GM12878 (cell line): Measurements from ENCODE around the gene CLASP2. TPM values are rescaled to one million over a fixed set of nuclear protein-coding genes. Genes with fewer than 3 reads are reported as not detected.

Experiments used
- ATAC-seq: fragments of 200-7000 bp; cut with Tn5 transposase; 3 replicates; pipeline ENCODE4 v1.9.1; 2020; ENCODE audit warnings: mild to moderate bottlenecking, moderate library complexity
- BruUV-seq: library from RNA; stranded (reverse); fragments of 400-500 nt; replicated peaks from 2 replicates; lab custom pipeline; 2021; lab: Mats Ljungman, UMichigan
- CTCF ChIA-PET: fragments of 300-600 bp; sonication (Branson Sonifier 250); formaldehyde crosslinking; extraction: SDS; loops from one replicate; lab custom pipeline; 2021; ENCODE audit warnings: inconsistent platforms; lab: Yijun Ruan, JAX
- POLR2A ChIA-PET: fragments of 350-600 bp; formaldehyde crosslinking; extraction: SDS; loops from one replicate; lab custom pipeline; 2021; ENCODE audit warnings: inconsistent platforms; lab: Charles Lee
- RAD21 ChIA-PET: fragments of 300-600 bp; sonication (Branson Sonifier 250); formaldehyde crosslinking; loops from one replicate; lab custom pipeline; 2023; ENCODE audit warnings: antibody characterized with exemption; ENCODE audit not compliant: unreplicated experiment; lab: Charles Lee
- SMC1A ChIA-PET: fragments of 300-600 bp; sonication (Branson Sonifier 250); formaldehyde crosslinking; loops from one replicate; lab custom pipeline; 2023; ENCODE audit not compliant: unreplicated experiment, uncharacterized antibody; lab: Charles Lee
- DNase-seq: peaks from one replicate; pipeline ENCODE4 v3.0.0-alpha.2; 2011; ENCODE audit warnings: low read depth, low spot score
- FAIRE-seq: peaks from 3 replicates; lab custom pipeline; 2011; peaks lifted over from hg19 to GRCh38; lab: Jason Lieb, UNC
- H2AFZ ChIP-seq: 2 replicates; pipeline ENCODE4 v1.6.0; 2011; ENCODE audit warnings: low read depth, low read length, control low read depth; ENCODE audit not compliant: control insufficient read depth
- H3K27ac ChIP-seq: 2 replicates; pipeline ENCODE4 v1.5.1; 2011; ENCODE audit warnings: control low read depth; ENCODE audit not compliant: control insufficient read depth, insufficient read depth
- H3K27me3 ChIP-seq, 2 experiments: replicated peaks in 1 of 2; 2 replicates each; pipeline versions ENCODE4 v1.6.0 to v1.6.1; 2011; ENCODE audit warnings: low read length in 1 of 2; ENCODE audit not compliant: control insufficient read depth in 2 of 2, insufficient read depth in 2 of 2
- H3K36me3 ChIP-seq, 2 experiments: 2 replicates each; pipeline ENCODE4 v1.5.1; 2011; ENCODE audit warnings: low read length in 1 of 2; ENCODE audit not compliant: control insufficient read depth in 2 of 2, insufficient read depth in 2 of 2
- H3K4me1 ChIP-seq: 2 replicates; pipeline ENCODE4 v1.6.1; 2011; ENCODE audit warnings: mild to moderate bottlenecking, low read length, moderate library complexity, mixed read lengths; ENCODE audit not compliant: control insufficient read depth, insufficient read depth
- H3K4me2 ChIP-seq: 2 replicates; pipeline ENCODE4 v1.6.0; 2011; ENCODE audit warnings: control low read depth; ENCODE audit not compliant: control insufficient read depth, insufficient read depth
- H3K4me3 ChIP-seq: fragments of 200-600 bp; sonication (generic); 2 replicates; pipeline ENCODE4 v1.5.1; 2016
- H3K79me2 ChIP-seq: 2 replicates; pipeline ENCODE4 v1.6.0; 2011; ENCODE audit warnings: low read length; ENCODE audit not compliant: control insufficient read depth, insufficient read depth
- H3K9ac ChIP-seq: 2 replicates; pipeline ENCODE4 v1.8.0; 2011; ENCODE audit warnings: low read length, control low read depth, mixed read lengths; ENCODE audit not compliant: control insufficient read depth, insufficient read depth
- H3K9me3 ChIP-seq: replicated peaks from 3 replicates; pipeline ENCODE4 v1.5.1; 2011; ENCODE audit warnings: mild to moderate bottlenecking, low read length; ENCODE audit not compliant: control insufficient read depth, insufficient read depth
- H4K20me1 ChIP-seq: 2 replicates; pipeline ENCODE4 v1.6.0; 2011; ENCODE audit not compliant: control insufficient read depth, insufficient read depth
- BHLHE40 ChIP-seq, 2 experiments: fragments of 450-650 bp in 1 of 2; IDR thresholded peaks; 2 replicates each; pipeline ENCODE4 v1.6.1; 2011 to 2017; ENCODE audit warnings: low read depth in 2 of 2, borderline replicate concordance in 1 of 2, improper control_type of control experiment in 1 of 2, low read length in 1 of 2, mild to moderate bottlenecking in 1 of 2
- GATAD2B ChIP-seq: fragments of 450-650 bp; conservative IDR thresholded peaks from 2 replicates; pipeline ENCODE4 v1.6.1; 2017; ENCODE audit warnings: low read depth, mild to moderate bottlenecking, moderate library complexity
- MXI1 ChIP-seq: fragments of 150-350 bp; IDR thresholded peaks from 2 replicates; pipeline ENCODE4 v1.6.1; 2011; ENCODE audit warnings: low read depth, mild to moderate bottlenecking, inconsistent platforms, low read length, improper control_type of control experiment
- PAX5 ChIP-seq: IDR thresholded peaks from 2 replicates; pipeline ENCODE4 v1.6.1; 2011; ENCODE audit warnings: low read depth, low read length, borderline replicate concordance
- SUZ12 ChIP-seq: fragments of 200-600 bp; sonication (generic); IDR thresholded peaks from one replicate; pipeline ENCODE4 v1.6.1; 2018; ENCODE audit warnings: antibody characterized with exemption, mild to moderate bottlenecking; ENCODE audit not compliant: unreplicated experiment
- TBL1XR1 ChIP-seq: IDR thresholded peaks from 2 replicates; pipeline ENCODE4 v1.6.1; 2012; ENCODE audit warnings: low read depth, low read length, improper control_type of control experiment
- WGBS: methylation state at CpG from one replicate; pipeline ENCODE4 v1.1.6; 2016; ENCODE audit warnings: low lambda C conversion rate; ENCODE audit not compliant: insufficient replicate concordance, insufficient coverage; ENCODE audit errors: missing lambda C conversion rate; 5-methylcytosine and 5-hydroxymethylcytosine counted together
- in situ Hi-C: fragments of 300-500 bp; cut with MboI; formaldehyde crosslinking; loops from 9 replicates; pipeline ENCODE4 v1.14.3; 2018; ENCODE audit warnings: mixed read lengths
- intact Hi-C: fragments of 100-400 bp; cut with micrococcal nuclease; formaldehyde crosslinking; loops from one replicate; pipeline ENCODE4 v1.14.2; 2022; ENCODE audit not compliant: unreplicated experiment
- polyA plus RNA-seq, 11 experiments: library from polyadenylated mRNA; depleted of rRNA in 4 of 11; unstranded in 6 of 11; stranded (reverse) in 5 of 11; fragments of >200 nt; fragmentation: Nextera tagmentation in 4 of 11; fragmentation: Illumina TruSeq in 1 of 11; extraction: Ambion mirVana in 4 of 11; extraction: Trizol in 1 of 11; gene quantifications; 1 replicate in 1 of 11; 2 replicates in 10 of 11; pipeline versions ENCODE4 v1.2.1 to v1.2.3, GENCODE V29; 2011 to 2016; ENCODE audit warnings: inconsistent platforms in 2 of 11, missing spikeins in 2 of 11, low read depth in 1 of 11
- total RNA-seq, 4 experiments: library from RNA; depleted of rRNA in 3 of 4; stranded (reverse); fragments of >200 nt in 3 of 4; fragmentation: Illumina TruSeq in 1 of 4; extraction: Trizol in 1 of 4; gene quantifications; 2 replicates each; pipeline versions ENCODE4 v1.2.1 to v1.2.3, GENCODE V29; 2013 to 2021
- TF ChIP-seq, protein P1 (sequence below): fragments of 450-650 bp; formaldehyde crosslinking; IDR thresholded peaks from 2 replicates; pipeline ENCODE4 v1.5.0; 2022; ENCODE audit warnings: mild to moderate bottlenecking, missing genetic modification characterization
- TF ChIP-seq, protein P2 (sequence below): IDR thresholded peaks from 2 replicates; pipeline ENCODE4 v1.6.1; 2011; ENCODE audit warnings: borderline replicate concordance, low read depth, mild to moderate bottlenecking, moderate library complexity, mixed read lengths, low read length; ENCODE audit not compliant: insufficient read depth; ENCODE audit errors: extremely low read length

CLASP2 gene
- total and polyA plus RNA-seq, 10 of the 15 experiments (the other 5 are each of a cell fraction or from before 2014, with no cell fraction given): 4.0 to 38.3 (median 26.8) TPM

DNA sequence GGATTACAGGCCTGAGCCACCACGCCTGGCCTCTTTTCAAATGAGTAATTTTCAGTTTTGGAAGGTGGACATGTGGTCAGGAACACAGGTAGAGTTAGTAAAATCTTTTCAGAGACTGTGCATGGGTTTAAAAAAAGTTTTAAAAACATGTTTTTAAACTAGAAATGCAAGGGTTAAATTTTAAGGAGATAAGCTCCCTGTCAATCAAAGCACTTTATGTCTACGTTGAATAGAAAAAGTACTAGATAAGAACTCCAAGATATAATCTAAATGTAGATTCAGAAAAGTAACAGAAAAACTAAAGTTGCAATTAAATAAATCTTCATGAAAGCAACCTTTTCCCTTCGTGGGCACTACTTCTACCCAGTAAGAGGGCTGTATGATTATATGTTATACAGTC, 131.7 kb downstream of the CLASP2 start:
- ChIA-PET CTCF (interaction anchor here (1.3 kb wide), 1 partner anchor 214 kb away, joined by 4 read pairs; no protein-coding TSS in a partner anchor), POLR2A (no interaction called here), SMC1A (no interaction called here), RAD21 (no interaction called here)
- H3K4me1 ChIP-seq: no peaks in the 10 kb centered on the region
- H3K4me2 ChIP-seq: no peak overlapping the region
- H3K79me2 ChIP-seq: no peaks in the 10 kb centered on the region
- intact Hi-C loops (no loop called here), in situ Hi-C loops (no loop called here)
- no peak overlapping the region for H2AFZ ChIP-seq
- H3K4me3 ChIP-seq: no peak overlapping the region
- no peaks in the 10 kb centered on the region for H3K27me3 ChIP-seq
- no TSS peak for BruUV-seq
- no peaks in the 10 kb centered on the region for H3K9me3 ChIP-seq
- TF ChIP-seq SUZ12 (no peak), GATAD2B (no peak)
- no peak overlapping the region for H3K9ac ChIP-seq
- no peaks in the 10 kb centered on the region for H4K20me1 ChIP-seq
- DNase-seq (no peak), FAIRE-seq (no peak), ATAC-seq (no peak)
- H3K27ac ChIP-seq: no peak overlapping the region
- WGBS: 75% methylated on average over 3 of the region's 3 CpGs
- H3K36me3 ChIP-seq: no peaks in the 10 kb centered on the region

DNA sequence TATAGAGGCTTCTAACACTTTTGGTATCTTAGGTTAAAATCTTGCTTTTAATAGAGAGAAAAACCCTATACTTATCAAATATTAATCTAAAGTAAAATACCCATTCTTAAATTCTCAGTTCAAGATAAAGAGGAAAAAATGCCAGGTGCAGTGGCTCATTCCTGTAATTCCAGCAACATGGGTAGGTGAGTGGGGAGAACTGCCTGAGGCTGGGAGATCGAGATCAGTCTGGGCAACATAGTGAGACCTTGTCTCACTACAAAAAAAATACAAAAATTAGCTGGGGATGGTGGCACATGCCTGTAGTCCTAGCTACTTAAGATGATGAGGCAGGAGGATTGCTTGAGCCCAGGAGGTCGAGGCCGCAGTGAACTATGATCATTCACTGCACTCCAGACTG, 135.8 kb downstream of the CLASP2 start:
- no peak for FAIRE-seq
- RAD21 ChIA-PET: no interaction called here
- no peak overlapping the region for H3K9ac ChIP-seq
- POLR2A ChIA-PET: no interaction called here
- in situ Hi-C loops: no loop called here
- no peak overlapping the region for H3K4me3 ChIP-seq
- TF ChIP-seq MXI1: no peak
- TF ChIP-seq, protein P1, sequence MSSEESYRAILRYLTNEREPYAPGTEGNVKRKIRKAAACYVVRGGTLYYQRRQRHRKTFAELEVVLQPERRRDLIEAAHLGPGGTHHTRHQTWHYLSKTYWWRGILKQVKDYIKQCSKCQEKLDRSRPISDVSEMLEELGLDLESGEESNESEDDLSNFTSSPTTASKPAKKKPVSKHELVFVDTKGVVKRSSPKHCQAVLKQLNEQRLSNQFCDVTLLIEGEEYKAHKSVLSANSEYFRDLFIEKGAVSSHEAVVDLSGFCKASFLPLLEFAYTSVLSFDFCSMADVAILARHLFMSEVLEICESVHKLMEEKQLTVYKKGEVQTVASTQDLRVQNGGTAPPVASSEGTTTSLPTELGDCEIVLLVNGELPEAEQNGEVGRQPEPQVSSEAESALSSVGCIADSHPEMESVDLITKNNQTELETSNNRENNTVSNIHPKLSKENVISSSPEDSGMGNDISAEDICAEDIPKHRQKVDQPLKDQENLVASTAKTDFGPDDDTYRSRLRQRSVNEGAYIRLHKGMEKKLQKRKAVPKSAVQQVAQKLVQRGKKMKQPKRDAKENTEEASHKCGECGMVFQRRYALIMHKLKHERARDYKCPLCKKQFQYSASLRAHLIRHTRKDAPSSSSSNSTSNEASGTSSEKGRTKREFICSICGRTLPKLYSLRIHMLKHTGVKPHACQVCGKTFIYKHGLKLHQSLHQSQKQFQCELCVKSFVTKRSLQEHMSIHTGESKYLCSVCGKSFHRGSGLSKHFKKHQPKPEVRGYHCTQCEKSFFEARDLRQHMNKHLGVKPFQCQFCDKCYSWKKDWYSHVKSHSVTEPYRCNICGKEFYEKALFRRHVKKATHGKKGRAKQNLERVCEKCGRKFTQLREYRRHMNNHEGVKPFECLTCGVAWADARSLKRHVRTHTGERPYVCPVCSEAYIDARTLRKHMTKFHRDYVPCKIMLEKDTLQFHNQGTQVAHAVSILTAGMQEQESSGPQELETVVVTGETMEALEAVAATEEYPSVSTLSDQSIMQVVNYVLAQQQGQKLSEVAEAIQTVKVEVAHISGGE (CRISPR knock-in tag): no peak
- no peak for TF ChIP-seq BHLHE40 (IDR thresholded peaks at IDR 0.05; ENCODE audit: borderline replicate concordance in 1 of 2, low read depth in 2 of 2, low read length in 1 of 2)
- TF ChIP-seq, protein P2, sequence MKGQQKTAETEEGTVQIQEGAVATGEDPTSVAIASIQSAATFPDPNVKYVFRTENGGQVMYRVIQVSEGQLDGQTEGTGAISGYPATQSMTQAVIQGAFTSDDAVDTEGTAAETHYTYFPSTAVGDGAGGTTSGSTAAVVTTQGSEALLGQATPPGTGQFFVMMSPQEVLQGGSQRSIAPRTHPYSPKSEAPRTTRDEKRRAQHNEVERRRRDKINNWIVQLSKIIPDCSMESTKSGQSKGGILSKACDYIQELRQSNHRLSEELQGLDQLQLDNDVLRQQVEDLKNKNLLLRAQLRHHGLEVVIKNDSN: no peak
- no peak for TF ChIP-seq PAX5
- no peak for TF ChIP-seq TBL1XR1
- no peaks in the 10 kb centered on the region for H3K9me3 ChIP-seq
- 100% methylated on average over 3 of the region's 3 CpGs for WGBS
- H3K27me3 ChIP-seq: no peaks in the 10 kb centered on the region
- SMC1A ChIA-PET: no interaction called here
- no peaks in the 10 kb centered on the region for H3K4me1 ChIP-seq
- H3K36me3 ChIP-seq: peaks cover 0 to 5% of the 10 kb centered on the region in 2 experiments; a peak in 1 of 4 replicates
- no peak overlapping the region for H3K27ac ChIP-seq
- no peak overlapping the region for H2AFZ ChIP-seq
- intact Hi-C loops: no loop called here
- H3K4me2 ChIP-seq: no peak overlapping the region
- BruUV-seq: no TSS peak
- no peak for ATAC-seq
- H3K79me2 ChIP-seq: no peaks in the 10 kb centered on the region
- no peaks in the 10 kb centered on the region for H4K20me1 ChIP-seq
- DNase-seq: no peak
- CTCF ChIA-PET: interaction anchor here (1.2 kb wide), 1 partner anchor 450 kb away, joined by 3 read pairs; no protein-coding TSS in a partner anchor
